IMR-90 (cell line): ENCODE measurements around the gene NEMP1. TPM values are rescaled to one million over a fixed set of nuclear protein-coding genes. Genes with fewer than 3 reads are reported as not detected.
"Not testable (repeated sequence)": the region's sequence is repeated elsewhere in the genome, so short reads cannot be mapped to it uniquely, and the experiment has no call there.

Source experiments
- ATAC-seq: fragments of 200-7000 bp; cut with Tn5 transposase; 2 replicates; pipeline ENCODE4 v1.9.1; 2020; ENCODE audit warnings: low read depth, mild to moderate bottlenecking, moderate library complexity
- BruUV-seq: library from RNA; stranded (reverse); fragments of 400-500 nt; replicated peaks from 2 replicates; lab custom pipeline; 2021; lab: Mats Ljungman, UMichigan
- CTCF ChIA-PET: fragments of 300-600 bp; formaldehyde crosslinking; extraction: SDS; loops from one replicate; lab custom pipeline; 2021; ENCODE audit warnings: antibody characterized with exemption; lab: Yijun Ruan, JAX
- POLR2A ChIA-PET: fragments of 300-600 bp; sonication (Branson Sonifier 250); formaldehyde crosslinking; loops from one replicate; lab custom pipeline; 2022; ENCODE audit warnings: antibody characterized with exemption; ENCODE audit not compliant: unreplicated experiment; lab: Charles Lee
- DNase-seq: peaks from one replicate; pipeline ENCODE4 v3.0.0; 2013
- H2AFZ ChIP-seq: replicated peaks from 2 replicates; pipeline ENCODE3; 2013; ENCODE audit warnings: low read length, mild to moderate bottlenecking; ENCODE audit not compliant: poor library complexity
- H2AK5ac ChIP-seq: 2 replicates; pipeline ENCODE4 v1.6.1; 2013; ENCODE audit warnings: low read depth, low read length, inconsistent platforms
- H2AK9ac ChIP-seq: replicated peaks from 2 replicates; pipeline ENCODE3; 2013; ENCODE audit warnings: mild to moderate bottlenecking, low read depth, low read length, moderate library complexity; ENCODE audit not compliant: poor library complexity
- H2BK120ac ChIP-seq: 2 replicates; pipeline ENCODE4 v1.6.1; 2013; ENCODE audit warnings: low read depth, low read length, inconsistent platforms
- H2BK15ac ChIP-seq: 3 replicates; pipeline ENCODE4 v1.6.1; 2013; ENCODE audit warnings: low read depth, low read length, inconsistent platforms
- H2BK20ac ChIP-seq: 2 replicates; pipeline ENCODE4 v1.6.1; 2013; ENCODE audit warnings: low read depth, mild to moderate bottlenecking, inconsistent platforms, low read length, moderate library complexity
- H2BK5ac ChIP-seq: 2 replicates; pipeline ENCODE4 v1.6.1; 2013; ENCODE audit warnings: mild to moderate bottlenecking, low read depth, low read length, inconsistent platforms; ENCODE audit not compliant: poor library complexity, severe bottlenecking
- H3K14ac ChIP-seq: replicated peaks from 2 replicates; pipeline ENCODE4 v1.6.1; 2013; ENCODE audit warnings: low read depth, low read length, inconsistent platforms
- H3K18ac ChIP-seq: 2 replicates; pipeline ENCODE4 v1.6.1; 2013; ENCODE audit warnings: low read depth, low read length, control low read depth
- H3K23ac ChIP-seq: 2 replicates; pipeline ENCODE4 v1.6.1; 2013; ENCODE audit warnings: low read depth, low read length, inconsistent platforms
- H3K27ac ChIP-seq: 2 replicates; pipeline ENCODE4 v1.5.1; 2013; ENCODE audit warnings: mild to moderate bottlenecking, control low read depth, low read length; ENCODE audit not compliant: insufficient read depth
- H3K27me3 ChIP-seq: 2 replicates; pipeline ENCODE4 v1.6.1; 2013; ENCODE audit warnings: low read length; ENCODE audit not compliant: control insufficient read depth, insufficient read depth
- H3K36me3 ChIP-seq: 2 replicates; pipeline ENCODE4 v1.6.1; 2013; ENCODE audit warnings: low read length, mixed read lengths; ENCODE audit not compliant: control insufficient read depth, insufficient read depth
- H3K4ac ChIP-seq: 2 replicates; pipeline ENCODE4 v1.6.1; 2013; ENCODE audit warnings: low read depth, low read length, inconsistent platforms
- H3K4me1 ChIP-seq: 2 replicates; pipeline ENCODE4 v1.6.1; 2013; ENCODE audit warnings: low read length, mixed read lengths; ENCODE audit not compliant: control insufficient read depth, insufficient read depth
- H3K4me2 ChIP-seq: 2 replicates; pipeline ENCODE4 v1.6.1; 2013; ENCODE audit warnings: low read depth, mild to moderate bottlenecking, control low read depth, low read length, moderate library complexity
- H3K4me3 ChIP-seq: 2 replicates; pipeline ENCODE4 v1.5.1; 2013; ENCODE audit warnings: low read depth, mild to moderate bottlenecking, control low read depth, low read length, moderate library complexity; ENCODE audit not compliant: insufficient read depth
- H3K56ac ChIP-seq: 2 replicates; pipeline ENCODE4 v1.6.1; 2013; ENCODE audit warnings: low read length, inconsistent platforms; ENCODE audit not compliant: insufficient read depth; ENCODE audit errors: extremely low read depth
- H3K79me1 ChIP-seq, 2 experiments: 2 replicates each; pipeline ENCODE4 v1.6.1; 2013; ENCODE audit warnings: low read length in 2 of 2, inconsistent platforms in 1 of 2, low read depth in 1 of 2
- H3K9ac ChIP-seq: 2 replicates; pipeline ENCODE4 v1.6.1; 2013; ENCODE audit warnings: low read depth, low read length, control low read depth
- H3K9me1 ChIP-seq: 2 replicates; pipeline ENCODE4 v1.6.1; 2013; ENCODE audit warnings: low read length, inconsistent platforms; ENCODE audit not compliant: insufficient read depth
- H3K9me3 ChIP-seq: 2 replicates; pipeline ENCODE4 v1.6.1; 2013; ENCODE audit warnings: low read length; ENCODE audit not compliant: control insufficient read depth, insufficient read depth
- H4K20me1 ChIP-seq: 2 replicates; pipeline ENCODE4 v1.6.1; 2013; ENCODE audit warnings: low read length, inconsistent platforms; ENCODE audit not compliant: insufficient read depth
- H4K5ac ChIP-seq: 2 replicates; pipeline ENCODE4 v1.6.1; 2013; ENCODE audit warnings: mild to moderate bottlenecking, low read depth, low read length, control low read depth
- H4K8ac ChIP-seq, 2 experiments: 2 replicates each; pipeline ENCODE4 v1.6.1; 2013; ENCODE audit warnings: low read depth in 2 of 2, low read length in 2 of 2, control low read depth in 1 of 2, inconsistent platforms in 1 of 2
- H4K91ac ChIP-seq: 2 replicates; pipeline ENCODE4 v1.6.1; 2013; ENCODE audit warnings: low read depth, low read length, inconsistent platforms; ENCODE audit not compliant: insufficient read depth
- WGBS, 2 experiments: methylation state at CpG; one replicate each; pipeline versions ENCODE4 v1.1.5 to v1.1.7; 2013; ENCODE audit warnings: missing lambda C conversion rate in 2 of 2; ENCODE audit not compliant: insufficient read length in 1 of 2; ENCODE audit errors: extremely low coverage in 2 of 2; 5-methylcytosine and 5-hydroxymethylcytosine counted together
- dilution Hi-C: fragments of 300-500 bp; cut with HindIII; formaldehyde crosslinking; loops from one replicate; pipeline ENCODE4 v1.14.3; 2018; ENCODE audit warnings: low sequenced_read_pairs; ENCODE audit not compliant: unreplicated experiment
- in situ Hi-C: fragments of 300-500 bp; cut with MboI; formaldehyde crosslinking; loops from 3 replicates; pipeline ENCODE4 v1.14.3; 2019; ENCODE audit warnings: low sequenced_read_pairs, inconsistent platforms, mixed read lengths
- intact Hi-C: fragments of 100-400 bp; cut with micrococcal nuclease; formaldehyde crosslinking; loops from 2 replicates; pipeline ENCODE4 v1.10.0; 2022
- polyA plus RNA-seq, 3 experiments: library from polyadenylated mRNA; depleted of rRNA; stranded (reverse); fragments of >200 nt; gene quantifications; 2 replicates each; pipeline ENCODE4 v1.2.3, GENCODE V29; 2012; ENCODE audit warnings: low replicate concordance in 1 of 3
- total RNA-seq: library from RNA; depleted of rRNA; stranded (reverse); fragments of >200 nt; gene quantifications from 2 replicates; pipeline ENCODE4 v1.2.3, GENCODE V29; 2012
- TF ChIP-seq, protein P1 (sequence below): conservative IDR thresholded peaks from 2 replicates; pipeline ENCODE4 v1.5.1; 2012; ENCODE audit warnings: mild to moderate bottlenecking, low read depth, low read length, improper control_type of control experiment

Gene NEMP1
- total and polyA plus RNA-seq, 2 of the 4 experiments (the other 2 are of a cell fraction) = 8.9 to 10.9 TPM

DNA sequence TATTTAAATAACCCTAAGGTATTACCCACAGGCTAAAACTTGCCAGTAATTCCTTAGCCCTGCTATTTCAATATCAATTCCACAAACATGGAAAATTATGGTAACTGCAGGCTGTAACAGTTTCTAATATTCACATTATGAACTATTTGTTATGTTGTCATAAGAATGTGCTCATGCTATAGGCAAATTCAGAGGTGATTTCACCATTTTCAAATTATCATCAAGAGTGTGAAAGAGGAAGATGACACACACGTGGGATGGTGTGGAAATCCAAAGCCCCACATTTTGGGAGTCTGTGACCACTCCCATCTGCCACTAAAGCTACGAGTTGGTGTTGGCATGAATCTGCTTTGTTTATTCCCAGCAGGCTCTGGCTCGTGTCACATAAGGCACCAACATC, 22.8 kb downstream of the NEMP1 start (continued):
- TF ChIP-seq, protein P1, sequence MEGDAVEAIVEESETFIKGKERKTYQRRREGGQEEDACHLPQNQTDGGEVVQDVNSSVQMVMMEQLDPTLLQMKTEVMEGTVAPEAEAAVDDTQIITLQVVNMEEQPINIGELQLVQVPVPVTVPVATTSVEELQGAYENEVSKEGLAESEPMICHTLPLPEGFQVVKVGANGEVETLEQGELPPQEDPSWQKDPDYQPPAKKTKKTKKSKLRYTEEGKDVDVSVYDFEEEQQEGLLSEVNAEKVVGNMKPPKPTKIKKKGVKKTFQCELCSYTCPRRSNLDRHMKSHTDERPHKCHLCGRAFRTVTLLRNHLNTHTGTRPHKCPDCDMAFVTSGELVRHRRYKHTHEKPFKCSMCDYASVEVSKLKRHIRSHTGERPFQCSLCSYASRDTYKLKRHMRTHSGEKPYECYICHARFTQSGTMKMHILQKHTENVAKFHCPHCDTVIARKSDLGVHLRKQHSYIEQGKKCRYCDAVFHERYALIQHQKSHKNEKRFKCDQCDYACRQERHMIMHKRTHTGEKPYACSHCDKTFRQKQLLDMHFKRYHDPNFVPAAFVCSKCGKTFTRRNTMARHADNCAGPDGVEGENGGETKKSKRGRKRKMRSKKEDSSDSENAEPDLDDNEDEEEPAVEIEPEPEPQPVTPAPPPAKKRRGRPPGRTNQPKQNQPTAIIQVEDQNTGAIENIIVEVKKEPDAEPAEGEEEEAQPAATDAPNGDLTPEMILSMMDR = no peak

DNA sequence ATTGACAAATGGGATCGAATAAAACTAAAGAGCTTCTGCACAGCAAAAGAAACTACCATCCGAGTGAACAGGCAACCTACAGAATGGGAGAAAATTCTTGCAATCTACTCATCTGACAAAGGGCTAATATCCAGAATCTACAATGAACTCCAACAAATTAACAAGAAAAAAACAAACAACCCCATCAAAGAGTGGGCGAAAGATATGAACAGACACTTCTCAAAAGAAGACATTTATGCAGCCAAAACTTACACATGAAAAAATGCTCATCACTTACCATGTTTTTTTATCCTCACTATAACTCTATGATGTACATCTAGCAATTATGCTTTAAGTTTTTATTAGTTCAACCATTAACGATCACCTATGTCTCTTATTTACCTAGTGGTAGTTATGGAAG, 24.7 kb downstream of the NEMP1 start:
- H4K8ac ChIP-seq, H2AK9ac ChIP-seq, H3K23ac ChIP-seq, H2AFZ ChIP-seq, H3K4ac ChIP-seq, BruUV-seq, H3K27ac ChIP-seq, H3K9me1 ChIP-seq, H3K79me1 ChIP-seq, dilution Hi-C loops, H3K56ac ChIP-seq, H2BK5ac ChIP-seq, H3K14ac ChIP-seq, H4K5ac ChIP-seq, H3K18ac ChIP-seq, H3K27me3 ChIP-seq, H2BK120ac ChIP-seq, H3K4me1 ChIP-seq, H2BK20ac ChIP-seq, H3K4me2 ChIP-seq, H3K4me3 ChIP-seq, H3K9ac ChIP-seq, ATAC-seq, H4K20me1 ChIP-seq, CTCF ChIA-PET, H2BK15ac ChIP-seq, intact Hi-C loops, H3K36me3 ChIP-seq, POLR2A ChIA-PET, H2AK5ac ChIP-seq, DNase-seq, H4K91ac ChIP-seq, H3K9me3 ChIP-seq: not testable (repeated sequence)
- WGBS, 2 experiments = no CpG with 5 or more reads among the region's 4 CpGs
- in situ Hi-C loops = loop anchor here (5.0 kb wide), 1 partner anchor 37 kb away; the partner anchor contains the start of gene TAC3

DNA sequence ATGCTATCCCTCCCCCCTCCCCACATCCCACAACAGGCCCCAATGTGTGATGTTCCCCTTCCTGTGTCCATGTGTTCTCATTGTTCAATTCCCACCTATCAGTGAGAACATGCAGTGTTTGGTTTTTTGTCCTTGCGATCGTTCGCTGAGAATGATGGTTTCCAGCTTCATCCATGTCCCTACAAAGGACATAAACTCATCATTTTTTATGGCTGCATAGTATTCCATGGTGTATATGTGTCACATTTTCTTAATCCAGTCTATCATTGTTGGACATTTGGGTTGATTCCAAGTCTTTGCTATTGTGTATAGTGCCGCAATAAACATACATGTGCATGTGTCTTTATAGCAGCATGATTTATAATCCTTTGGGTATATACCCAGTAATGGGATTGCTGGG, 25.4 kb downstream of the NEMP1 start:
- dilution Hi-C loops = not testable (repeated sequence)

More for the DNA sequence above, 25.4 kb downstream of the NEMP1 start:
- H3K18ac ChIP-seq, H3K9ac ChIP-seq, H3K4me1 ChIP-seq, POLR2A ChIA-PET, H2BK15ac ChIP-seq, H4K91ac ChIP-seq, intact Hi-C loops, H3K56ac ChIP-seq, H2BK20ac ChIP-seq, H3K9me3 ChIP-seq, H3K9me1 ChIP-seq, DNase-seq, H2AK9ac ChIP-seq, H2BK120ac ChIP-seq, H2AK5ac ChIP-seq, H3K27me3 ChIP-seq, CTCF ChIA-PET, H3K4me3 ChIP-seq, ATAC-seq, H3K14ac ChIP-seq, H3K23ac ChIP-seq, H2BK5ac ChIP-seq, H4K20me1 ChIP-seq, H3K79me1 ChIP-seq, H3K4ac ChIP-seq, H3K27ac ChIP-seq, H3K4me2 ChIP-seq, H3K36me3 ChIP-seq, BruUV-seq, H4K8ac ChIP-seq, H4K5ac ChIP-seq, H2AFZ ChIP-seq: not testable (repeated sequence)
- in situ Hi-C loops = loop anchor here (5.0 kb wide), 1 partner anchor 36 kb away; the partner anchor contains the start of gene TAC3
- WGBS, 2 experiments = no CpG with 5 or more reads among the region's 4 CpGs
